ENCODE results near the gene CROCC.

DNA sequence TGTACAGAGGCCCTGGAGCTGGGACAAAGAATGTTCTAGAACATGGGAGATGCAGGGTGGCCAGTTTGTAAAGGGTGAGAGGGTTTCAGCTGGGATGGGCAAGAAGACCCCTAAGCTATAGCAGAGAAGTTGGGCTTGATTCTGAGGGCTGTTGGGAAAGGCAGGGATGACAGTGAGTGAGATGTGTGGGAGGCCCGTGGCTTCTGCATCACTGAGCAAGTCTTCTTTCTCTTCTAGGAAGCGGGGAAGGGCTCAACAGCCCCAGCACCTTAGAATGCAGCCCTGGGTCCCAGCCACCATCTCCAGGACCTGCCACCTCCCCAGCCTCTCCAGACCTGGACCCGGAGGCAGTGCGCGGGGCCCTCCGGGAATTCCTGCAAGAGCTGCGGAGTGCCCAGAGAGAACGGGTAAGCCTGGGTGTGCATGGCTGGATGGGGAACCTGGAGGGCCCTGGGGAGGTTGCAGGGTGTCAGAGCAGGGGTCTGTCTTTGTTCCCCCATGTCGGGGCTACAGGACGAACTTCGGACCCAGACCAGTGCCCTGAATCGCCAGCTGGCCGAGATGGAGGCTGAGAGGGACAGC lies 43.8 kb downstream of the CROCC start:
- no peak for TF ChIP-seq POLR2A (IDR thresholded peaks at IDR 0.05)
- TF ChIP-seq, protein P1, sequence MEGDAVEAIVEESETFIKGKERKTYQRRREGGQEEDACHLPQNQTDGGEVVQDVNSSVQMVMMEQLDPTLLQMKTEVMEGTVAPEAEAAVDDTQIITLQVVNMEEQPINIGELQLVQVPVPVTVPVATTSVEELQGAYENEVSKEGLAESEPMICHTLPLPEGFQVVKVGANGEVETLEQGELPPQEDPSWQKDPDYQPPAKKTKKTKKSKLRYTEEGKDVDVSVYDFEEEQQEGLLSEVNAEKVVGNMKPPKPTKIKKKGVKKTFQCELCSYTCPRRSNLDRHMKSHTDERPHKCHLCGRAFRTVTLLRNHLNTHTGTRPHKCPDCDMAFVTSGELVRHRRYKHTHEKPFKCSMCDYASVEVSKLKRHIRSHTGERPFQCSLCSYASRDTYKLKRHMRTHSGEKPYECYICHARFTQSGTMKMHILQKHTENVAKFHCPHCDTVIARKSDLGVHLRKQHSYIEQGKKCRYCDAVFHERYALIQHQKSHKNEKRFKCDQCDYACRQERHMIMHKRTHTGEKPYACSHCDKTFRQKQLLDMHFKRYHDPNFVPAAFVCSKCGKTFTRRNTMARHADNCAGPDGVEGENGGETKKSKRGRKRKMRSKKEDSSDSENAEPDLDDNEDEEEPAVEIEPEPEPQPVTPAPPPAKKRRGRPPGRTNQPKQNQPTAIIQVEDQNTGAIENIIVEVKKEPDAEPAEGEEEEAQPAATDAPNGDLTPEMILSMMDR (IDR thresholded peaks at IDR 0.05): no peak

Measured in gastroesophageal sphincter (tissue), 3 donors.